Left colon (tissue), 2 donors: ENCODE data around the gene TMEM132E. TPM values are rescaled to one million over a fixed set of nuclear protein-coding genes. Genes with fewer than 3 reads are reported as not detected.
A peak's percentile ranks its signal among the peaks of the same experiment; 100 is the strongest.
"Not testable (repeated sequence)": the region's sequence is repeated elsewhere in the genome, so short reads cannot be mapped to it uniquely, and the experiment has no call there.

Source experiments
- ATAC-seq: fragments of 200-7000 bp; cut with Tn5 transposase; one replicate; pipeline ENCODE4 v1.9.1; 2020; ENCODE audit warnings: mild to moderate bottlenecking, moderate library complexity
- DNase-seq, 2 donors: peaks; one replicate each; pipeline ENCODE4 v3.0.0-alpha.2; 2020
- intact Hi-C, 2 donors: fragments of 100-400 bp; cut with DNase I in 1 of 2; cut with micrococcal nuclease in 1 of 2; formaldehyde crosslinking; loops; one replicate each; pipeline versions ENCODE4 v1.11.2 to v1.14.0; 2022; cut with DNase I, micrococcal nuclease
- long read RNA-seq: library from polyadenylated mRNA; unstranded; transcript quantifications from one replicate; pipeline ENCODE4 v2.0.0, GENCODE V29; 2021
- total RNA-seq, 2 donors: library from RNA; stranded (reverse); fragmentation: NEBNext Ultra II Directional; extraction: Animal tissue kit (Norgen Biotek cat#: 25700); gene quantifications; one replicate each; pipeline ENCODE4 v1.2.1, GENCODE V29; 2021
- donor health status: DM: no; HTN: no; CAD: no.
- donor health status: DM: yes; HTN: yes; CAD: no.

Gene TMEM132E, protein sequence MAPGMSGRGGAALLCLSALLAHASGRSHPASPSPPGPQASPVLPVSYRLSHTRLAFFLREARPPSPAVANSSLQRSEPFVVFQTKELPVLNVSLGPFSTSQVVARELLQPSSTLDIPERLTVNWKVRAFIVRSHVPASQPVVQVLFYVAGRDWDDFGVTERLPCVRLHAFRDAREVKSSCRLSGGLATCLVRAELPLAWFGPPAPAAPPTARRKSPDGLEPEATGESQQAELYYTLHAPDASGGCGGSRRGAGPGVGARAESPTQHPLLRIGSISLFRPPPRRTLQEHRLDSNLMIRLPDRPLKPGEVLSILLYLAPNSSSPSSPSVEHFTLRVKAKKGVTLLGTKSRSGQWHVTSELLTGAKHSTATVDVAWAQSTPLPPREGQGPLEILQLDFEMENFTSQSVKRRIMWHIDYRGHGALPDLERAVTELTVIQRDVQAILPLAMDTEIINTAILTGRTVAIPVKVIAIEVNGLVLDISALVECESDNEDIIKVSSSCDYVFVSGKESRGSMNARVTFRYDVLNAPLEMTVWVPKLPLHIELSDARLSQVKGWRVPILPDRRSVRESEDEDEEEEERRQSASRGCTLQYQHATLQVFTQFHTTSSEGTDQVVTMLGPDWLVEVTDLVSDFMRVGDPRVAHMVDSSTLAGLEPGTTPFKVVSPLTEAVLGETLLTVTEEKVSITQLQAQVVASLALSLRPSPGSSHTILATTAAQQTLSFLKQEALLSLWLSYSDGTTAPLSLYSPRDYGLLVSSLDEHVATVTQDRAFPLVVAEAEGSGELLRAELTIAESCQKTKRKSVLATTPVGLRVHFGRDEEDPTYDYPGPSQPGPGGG (N-terminal part only)
- not detected for total RNA-seq
- long read RNA-seq: 0 reads

- ATAC-seq: no peak
- intact Hi-C loops: no loop called here
Measured at GRCh38 chr17:34579017-34579946, at the start of gene TMEM132E. TMEM132E (plus strand) TSS chr17:34579582; CDS start chr17:34581077, 1,495 bp downstream.

GRCh38 chr17:34530918-34531317, 48.5 kb upstream of the TMEM132E start:
- DNase-seq (no peak), ATAC-seq (no peak)
- intact Hi-C loops: no loop called here

More at GRCh38 chr17:34579017-34579946, at the start of gene TMEM132E:
- no peak for DNase-seq

DNA sequence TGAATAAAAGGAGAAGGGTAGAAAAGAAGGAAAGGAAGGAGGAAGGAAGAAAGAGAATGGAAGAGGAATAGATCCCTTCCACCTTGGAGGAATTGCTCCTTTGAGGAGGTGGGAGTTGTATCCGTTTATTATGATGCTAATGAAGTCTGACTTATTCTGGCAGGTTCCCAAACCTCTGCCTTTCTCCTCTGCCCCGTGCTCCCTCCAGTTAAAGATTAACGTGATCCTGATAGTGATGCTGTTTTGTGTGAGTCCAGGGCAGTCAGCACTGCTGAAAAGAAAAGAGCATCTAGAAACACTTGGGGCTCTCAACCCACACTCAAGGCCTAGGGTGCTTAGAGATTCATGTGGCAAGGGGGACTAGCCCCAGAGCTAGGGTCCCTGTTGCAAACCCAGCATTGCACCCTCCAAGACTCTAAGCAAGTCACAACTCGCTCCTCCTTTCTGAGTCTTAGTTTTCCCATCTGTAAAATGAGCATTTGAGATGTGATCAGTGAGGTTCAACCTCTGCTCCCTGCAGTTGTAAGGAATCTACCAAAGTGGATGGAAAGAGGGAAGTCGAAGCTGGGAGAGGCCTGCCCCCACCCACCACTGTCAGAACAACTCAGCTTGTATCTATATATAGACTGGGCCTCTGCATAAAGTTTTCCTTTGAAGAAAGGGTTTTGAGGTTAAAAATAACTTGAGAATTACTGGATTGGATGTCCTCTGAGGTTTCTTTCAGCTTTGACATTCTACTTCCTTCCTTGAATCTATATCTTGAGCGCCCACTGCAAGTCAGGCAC, 46.9 kb upstream of the TMEM132E start:
- DNase-seq (no peak), ATAC-seq (no peak)
- intact Hi-C loops: no loop called here

- no peak for ATAC-seq
- DNase-seq: no peak
- intact Hi-C loops: no loop called here
Measured at GRCh38 chr17:34533806-34534527, 45.4 kb upstream of the TMEM132E start.

DNA sequence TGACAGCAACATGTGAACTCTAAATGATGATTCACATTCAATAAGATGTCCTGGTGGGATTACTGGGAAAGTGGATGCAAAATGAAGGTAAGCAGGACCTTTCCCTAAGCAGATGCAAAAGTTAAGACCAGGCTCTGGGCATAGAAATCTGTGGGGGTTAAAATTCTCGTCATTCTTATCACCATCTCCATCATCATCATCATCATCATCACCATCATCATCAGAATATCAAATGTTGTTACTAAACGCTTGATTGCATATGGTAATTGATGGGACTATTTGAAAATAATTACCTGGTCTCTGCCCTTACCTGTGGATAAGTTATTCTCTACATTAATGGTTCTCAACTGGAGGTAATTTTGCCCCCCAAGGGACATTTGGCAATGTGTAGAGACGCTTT, 41.9 kb upstream of the TMEM132E start:
- DNase-seq (no peak), ATAC-seq (no peak)
- intact Hi-C loops: no loop called here

GRCh38 chr17:34538582-34538981, 40.8 kb upstream of the TMEM132E start:
- DNase-seq, intact Hi-C loops, ATAC-seq: not testable (repeated sequence)

GRCh38 chr17:34539881-34540280, 39.5 kb upstream of the TMEM132E start:
- DNase-seq: no peak
- intact Hi-C loops: loop anchor here in 1 of 2 donors (5.0 kb wide), 1 partner anchor 582 kb away; the partner anchor contains the start of gene FNDC8
- no peak for ATAC-seq

DNA sequence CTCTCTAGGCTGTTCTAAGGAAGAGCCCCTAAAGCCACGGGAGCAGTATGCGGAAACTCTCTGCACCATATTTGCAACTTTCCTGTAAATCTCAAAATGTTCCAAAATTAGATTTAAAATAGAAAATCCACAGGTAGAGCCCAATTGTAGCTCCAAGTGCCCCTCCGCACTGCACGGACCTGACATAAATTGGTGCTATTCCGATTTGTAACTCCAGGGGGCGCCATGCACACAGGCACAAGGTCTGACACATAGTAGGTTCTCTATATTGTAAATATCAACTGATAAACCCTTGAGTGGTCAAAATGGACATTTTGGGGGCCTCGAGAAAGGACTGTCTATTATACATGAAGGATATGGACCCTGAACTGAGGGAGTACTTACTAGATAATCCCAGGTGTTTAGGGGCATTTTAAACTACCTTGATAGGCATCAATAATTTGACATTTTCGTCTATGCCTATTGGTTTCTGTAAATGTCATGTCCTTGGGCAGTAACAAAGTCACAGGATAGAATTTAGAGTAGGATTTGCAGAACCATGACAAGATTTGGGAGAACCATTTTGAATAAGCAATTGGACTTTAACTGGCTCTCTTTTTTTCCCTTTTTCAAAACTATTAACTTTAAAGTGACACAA, 36.6 kb upstream of the TMEM132E start:
- DNase-seq: peak in 1 of 2 donors; percentile 32
- intact Hi-C loops: loop anchor here in 1 of 2 donors (5.0 kb wide), 1 partner anchor 579 kb away; the partner anchor contains the start of gene FNDC8

GRCh38 chr17:34547453-34548063, 31.8 kb upstream of the TMEM132E start:
- ATAC-seq (no peak), DNase-seq (no peak)
- intact Hi-C loops: no loop called here

More for the DNA sequence above, 36.6 kb upstream of the TMEM132E start:
- ATAC-seq: no peak

- intact Hi-C loops: no loop called here
- no peak for ATAC-seq
- no peak for DNase-seq
Measured at GRCh38 chr17:34549966-34550365, 29.4 kb upstream of the TMEM132E start.

DNA sequence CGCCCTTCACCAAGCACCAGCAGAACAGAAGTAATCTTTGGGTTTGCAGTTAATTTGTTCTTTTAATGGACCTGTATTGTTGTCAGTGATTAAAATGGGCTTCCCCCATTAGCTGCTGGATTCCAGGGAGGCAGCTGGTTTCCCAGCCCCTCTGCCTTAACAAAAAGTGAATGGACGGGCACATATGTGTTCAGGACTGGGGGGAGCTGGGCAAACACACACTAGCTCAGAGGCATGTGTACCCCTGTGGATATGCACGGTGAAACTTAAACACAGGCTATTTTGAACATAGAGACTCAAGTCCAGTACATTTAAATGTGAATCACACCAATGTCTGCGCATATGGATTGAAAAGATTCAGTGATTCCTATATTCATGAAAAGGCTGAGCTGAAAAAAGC, 25.5 kb upstream of the TMEM132E start:
- DNase-seq (no peak), ATAC-seq (no peak)
- intact Hi-C loops: no loop called here

- DNase-seq: no peak
- intact Hi-C loops: no loop called here
- ATAC-seq: no peak
Measured at GRCh38 chr17:34556384-34556783, 23.0 kb upstream of the TMEM132E start.

DNA sequence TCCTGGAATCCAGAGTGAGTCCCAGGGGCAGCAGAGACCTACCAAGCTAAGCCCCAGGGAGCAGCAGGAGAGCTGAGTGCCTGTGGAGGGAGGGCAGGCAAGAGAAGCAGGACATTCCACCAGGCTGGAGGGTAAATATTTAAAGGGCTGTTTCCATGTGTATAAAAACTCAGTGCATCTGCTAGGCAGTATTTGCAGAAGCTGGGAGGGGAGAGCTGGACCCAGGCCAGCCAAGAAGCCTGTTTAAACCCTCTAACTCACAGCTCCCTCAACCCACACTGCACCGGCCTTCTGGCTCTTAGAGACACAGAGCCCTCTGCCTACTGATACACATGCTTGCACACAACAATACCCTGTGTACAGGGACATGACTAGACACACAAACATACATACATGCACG, 22.5 kb upstream of the TMEM132E start:
- peak in 1 of 2 donors; percentile 18 for DNase-seq
- ATAC-seq: peak; percentile 52
- intact Hi-C loops: no loop called here

GRCh38 chr17:34561328-34561727, 18.1 kb upstream of the TMEM132E start:
- ATAC-seq: no peak
- no peak for DNase-seq
- intact Hi-C loops: no loop called here

GRCh38 chr17:34562387-34562786, 17.0 kb upstream of the TMEM132E start:
- intact Hi-C loops: no loop called here
- ATAC-seq (no peak), DNase-seq (no peak)

DNA sequence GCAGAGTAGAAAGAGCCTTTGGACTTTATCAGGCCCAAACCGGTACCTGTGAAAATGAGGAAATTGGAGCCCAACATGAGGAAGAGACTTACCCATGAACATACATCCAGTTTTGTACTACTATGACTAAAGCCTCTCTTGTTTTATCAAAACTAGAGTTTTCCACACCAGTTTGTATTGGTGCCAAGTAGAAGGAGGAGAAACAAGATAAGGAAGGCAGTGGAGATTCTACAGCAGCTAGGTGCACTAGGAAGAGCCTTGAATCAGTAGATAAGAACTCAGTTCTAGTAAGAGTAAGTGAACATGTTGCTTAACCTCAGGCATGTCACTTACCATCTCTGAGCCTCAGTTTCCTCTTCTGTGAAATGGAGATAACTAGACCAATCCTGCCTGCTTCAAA, 13.7 kb upstream of the TMEM132E start:
- DNase-seq: no peak
- intact Hi-C loops: no loop called here
- no peak for ATAC-seq
